Measurements from ENCODE around the gene TTC7B. TPM values are rescaled to one million over a fixed set of nuclear protein-coding genes. Genes with fewer than 3 reads are reported as not detected.

TTC7B gene
- total and polyA plus RNA-seq, 2 donors (not counting 3 experiments of a cell fraction or from before 2014, with no cell fraction given) = 46.8 to 76.5 TPM

DNA sequence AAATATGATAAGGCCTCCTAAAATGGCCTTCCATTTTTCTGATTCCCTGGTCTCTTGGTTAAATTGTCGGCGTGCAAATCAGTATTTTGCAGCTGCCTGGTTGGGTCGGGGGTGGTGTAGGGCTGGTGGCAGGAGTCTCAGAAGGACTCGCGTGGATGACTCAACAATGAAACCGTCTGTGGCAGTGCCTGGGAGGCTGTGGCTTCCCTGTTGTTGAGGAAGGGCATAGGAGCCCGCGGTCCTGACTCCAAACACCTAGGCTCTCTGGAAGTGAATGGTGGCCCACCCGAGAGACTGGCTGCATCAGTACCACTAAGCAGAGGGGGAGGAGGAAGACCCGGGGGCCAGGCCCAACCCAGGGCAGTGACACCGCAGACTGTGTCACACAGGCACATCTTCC is 207.9 kb downstream of the TTC7B start:
- TF ChIP-seq GATA2 (IDR thresholded peaks at IDR 0.05; ENCODE audit: insufficient read depth, insufficient read length, low read depth, low read length) (no peak), EZH2 (IDR thresholded peaks at IDR 0.05; ENCODE audit: borderline replicate concordance, low read depth, low read length, severe bottlenecking) (no peak), MAX (IDR thresholded peaks at IDR 0.05; ENCODE audit: insufficient read depth, insufficient read length) (no peak), JUN (IDR thresholded peaks at IDR 0.05; ENCODE audit: borderline replicate concordance, insufficient read depth, insufficient read length, low read depth) (no peak), MYC (IDR thresholded peaks at IDR 0.05; ENCODE audit: low read depth, low read length) (no peak), POLR2A (IDR thresholded peaks at IDR 0.05; ENCODE audit: low read depth, low read length) (no peak), POLR2AphosphoS5 (IDR thresholded peaks at IDR 0.05; ENCODE audit: insufficient read depth, low read depth, low read length) (no peak), FOS (IDR thresholded peaks at IDR 0.05; ENCODE audit: borderline replicate concordance, insufficient read depth, low read length) (no peak), CTCF (IDR thresholded peaks at IDR 0.05; ENCODE audit: extremely low read depth in 1 of 2, insufficient read depth in 1 of 2, low read depth in 1 of 2, low read length in 2 of 2) (no peak)
- FAIRE-seq (no peak), DNase-seq (ENCODE audit: low read depth, low spot score) (no peak)
- no peak overlapping the region for H3K9ac ChIP-seq (replicated peaks; ENCODE audit: extremely low read depth, insufficient read depth, low read length)
- peaks cover 0 to 2% of the 10 kb centered on the region in 2 experiments for H3K36me3 ChIP-seq (ENCODE audit: control insufficient read depth in 2 of 2, extremely low read depth in 1 of 2, insufficient read depth in 2 of 2, low read length in 2 of 2)
- no peaks in the 10 kb centered on the region for H3K27me3 ChIP-seq (ENCODE audit: control insufficient read depth in 2 of 2, insufficient read depth in 2 of 2, low read length in 2 of 2)
- intact Hi-C loops (cut with micrococcal nuclease) = no loop called here
- BruUV-seq (replicated peaks) = no TSS peak
- dilution Hi-C loops (cut with MboI; ENCODE audit: extremely low pct_ligation_motif_present, low sequenced_read_pairs) = no loop called here
- ChIA-PET CTCF (no interaction called here), POLR2A (no interaction called here)
- H3K27ac ChIP-seq (ENCODE audit: insufficient read depth, low read depth, low read length) = no peak overlapping the region
- no peak overlapping the region for H2AFZ ChIP-seq (ENCODE audit: low read depth, low read length)
- no peaks in the 10 kb centered on the region for H3K79me2 ChIP-seq (ENCODE audit: control insufficient read depth, insufficient read depth, low read length)
- no peak overlapping the region for H3K4me3 ChIP-seq (replicated peaks in 1 of 3; ENCODE audit: insufficient read depth in 1 of 3, low read depth in 1 of 3, low read length in 3 of 3)
- peaks cover 28% of the 10 kb centered on the region for H3K4me1 ChIP-seq (ENCODE audit: control insufficient read depth, extremely low read depth, insufficient read depth, low read length)
- no peaks in the 10 kb centered on the region for H3K9me3 ChIP-seq (replicated peaks; ENCODE audit: control insufficient read depth, insufficient read depth, low read length)
- H3K9me1 ChIP-seq (replicated peaks; ENCODE audit: control insufficient read depth, extremely low read depth, insufficient read depth, low read length) = no peaks in the 10 kb centered on the region
- H3K4me2 ChIP-seq (ENCODE audit: insufficient read depth, low read length) = no peak overlapping the region
- no peaks in the 10 kb centered on the region for H4K20me1 ChIP-seq (replicated peaks; ENCODE audit: control insufficient read depth, extremely low read depth, insufficient read depth, low read length)

Data from endothelial cell of umbilical vein (primary cell).